GM12874 (cell line): ENCODE data around the gene CCR4.

Experiments used
- CTCF ChIP-seq: IDR thresholded peaks from 2 replicates; pipeline ENCODE4 v1.5.1; 2011; ENCODE audit warnings: low read depth, mild to moderate bottlenecking, control low read depth, low read length, moderate library complexity; ENCODE audit not compliant: insufficient read depth

CCR4 gene

GRCh38 chr3:32956750-32957570 is 5.5 kb downstream of the CCR4 start:
- no peak for TF ChIP-seq CTCF

- TF ChIP-seq CTCF: no peak
These were observed 7.1 kb downstream of the CCR4 start for GRCh38 chr3:32958509-32958908.

- no peak for TF ChIP-seq CTCF
These were observed 7.9 kb downstream of the CCR4 start for GRCh38 chr3:32959371-32959770.

GRCh38 chr3:32960404-32961170 is 9.1 kb downstream of the CCR4 start:
- TF ChIP-seq CTCF: no peak

GRCh38 chr3:32961189-32961715 is 9.8 kb downstream of the CCR4 start:
- TF ChIP-seq CTCF: no peak

GRCh38 chr3:32963871-32964270 is 12.4 kb downstream of the CCR4 start:
- TF ChIP-seq CTCF: no peak

GRCh38 chr3:32968166-32968919 is 16.9 kb downstream of the CCR4 start:
- no peak for TF ChIP-seq CTCF
